Embryonic facial prominence (tissue), 1 donor: ENCODE data around the gene MLXIPL.
"Not testable (repeated sequence)": the region's sequence is repeated elsewhere in the genome, so short reads cannot be mapped to it uniquely, and the experiment has no call there.

Experiments used
- DNase-seq: peaks from one replicate; pipeline ENCODE4 v3.0.0-alpha.2; 2016; ENCODE audit errors: extremely low spot score

Gene MLXIPL

GRCh38 chr7:73555411-73555982 lies 68.8 kb downstream of the MLXIPL start:
- no peak for DNase-seq

- not testable (repeated sequence) for DNase-seq
Measured at GRCh38 chr7:73550093-73550492, 74.2 kb downstream of the MLXIPL start.

GRCh38 chr7:73549176-73549575 lies 75.1 kb downstream of the MLXIPL start:
- no peak for DNase-seq

GRCh38 chr7:73547841-73548240 lies 76.5 kb downstream of the MLXIPL start:
- DNase-seq = no peak

- DNase-seq = no peak
Measured at GRCh38 chr7:73544678-73545077, 79.6 kb downstream of the MLXIPL start.
